ENCODE results near the gene NOP53. TPM values are rescaled to one million over a fixed set of nuclear protein-coding genes. Genes with fewer than 3 reads are reported as not detected.

The NOP53 gene
- total RNA-seq, 1 donor, result 55.7 TPM

- H3K27ac ChIP-seq (ENCODE audit: low read depth, low read length), result no peak overlapping the region
- no peaks in the 10 kb centered on the region for H3K9me3 ChIP-seq (ENCODE audit: low read depth, low read length)
- no peaks in the 10 kb centered on the region for H3K79me2 ChIP-seq (ENCODE audit: insufficient read depth, low read length)
- H2AFZ ChIP-seq (ENCODE audit: low read length), result no peak overlapping the region
- H3K4me3 ChIP-seq (ENCODE audit: insufficient read depth, low read length), result no peak overlapping the region
- peaks cover 15% of the 10 kb centered on the region for H3K36me3 ChIP-seq (ENCODE audit: insufficient read depth, low read length)
- H3K4me1 ChIP-seq (ENCODE audit: insufficient read depth, low read length), result no peaks in the 10 kb centered on the region
- H4K20me1 ChIP-seq (ENCODE audit: insufficient read depth, low read length), result no peaks in the 10 kb centered on the region
- no peaks in the 10 kb centered on the region for H3K27me3 ChIP-seq (ENCODE audit: insufficient read depth, low read length)
- TF ChIP-seq, protein P1, sequence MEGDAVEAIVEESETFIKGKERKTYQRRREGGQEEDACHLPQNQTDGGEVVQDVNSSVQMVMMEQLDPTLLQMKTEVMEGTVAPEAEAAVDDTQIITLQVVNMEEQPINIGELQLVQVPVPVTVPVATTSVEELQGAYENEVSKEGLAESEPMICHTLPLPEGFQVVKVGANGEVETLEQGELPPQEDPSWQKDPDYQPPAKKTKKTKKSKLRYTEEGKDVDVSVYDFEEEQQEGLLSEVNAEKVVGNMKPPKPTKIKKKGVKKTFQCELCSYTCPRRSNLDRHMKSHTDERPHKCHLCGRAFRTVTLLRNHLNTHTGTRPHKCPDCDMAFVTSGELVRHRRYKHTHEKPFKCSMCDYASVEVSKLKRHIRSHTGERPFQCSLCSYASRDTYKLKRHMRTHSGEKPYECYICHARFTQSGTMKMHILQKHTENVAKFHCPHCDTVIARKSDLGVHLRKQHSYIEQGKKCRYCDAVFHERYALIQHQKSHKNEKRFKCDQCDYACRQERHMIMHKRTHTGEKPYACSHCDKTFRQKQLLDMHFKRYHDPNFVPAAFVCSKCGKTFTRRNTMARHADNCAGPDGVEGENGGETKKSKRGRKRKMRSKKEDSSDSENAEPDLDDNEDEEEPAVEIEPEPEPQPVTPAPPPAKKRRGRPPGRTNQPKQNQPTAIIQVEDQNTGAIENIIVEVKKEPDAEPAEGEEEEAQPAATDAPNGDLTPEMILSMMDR (IDR thresholded peaks at IDR 0.05; ENCODE audit: extremely low read depth, low read depth, low read length), result no peak
- H3K4me2 ChIP-seq (ENCODE audit: insufficient read depth, low read length), result no peak overlapping the region
- peak; percentile 37 for DNase-seq (ENCODE audit: insufficient read length, low spot score, missing footprints)
These were observed 40.7 kb upstream of the NOP53 start for GRCh38 chr19:47704656-47705055.

- H3K27ac ChIP-seq (ENCODE audit: low read depth, low read length), result no peak overlapping the region
- TF ChIP-seq, protein P1 (IDR thresholded peaks at IDR 0.05; ENCODE audit: extremely low read depth, low read depth, low read length), result peak; percentile 81
- no peaks in the 10 kb centered on the region for H3K4me1 ChIP-seq (ENCODE audit: insufficient read depth, low read length)
- no peaks in the 10 kb centered on the region for H3K27me3 ChIP-seq (ENCODE audit: insufficient read depth, low read length)
- no peak overlapping the region for H3K4me3 ChIP-seq (ENCODE audit: insufficient read depth, low read length)
- H4K20me1 ChIP-seq (ENCODE audit: insufficient read depth, low read length), result no peaks in the 10 kb centered on the region
- no peak overlapping the region for H2AFZ ChIP-seq (ENCODE audit: low read length)
- no peaks in the 10 kb centered on the region for H3K79me2 ChIP-seq (ENCODE audit: insufficient read depth, low read length)
- DNase-seq (ENCODE audit: insufficient read length, low spot score, missing footprints), result peak; percentile 96
- H3K9me3 ChIP-seq (ENCODE audit: low read depth, low read length), result no peaks in the 10 kb centered on the region
- H3K4me2 ChIP-seq (ENCODE audit: insufficient read depth, low read length), result no peak overlapping the region
- H3K36me3 ChIP-seq (ENCODE audit: insufficient read depth, low read length), result peaks cover 6% of the 10 kb centered on the region
These were observed 38.0 kb upstream of the NOP53 start for GRCh38 chr19:47707135-47707925.

DNA sequence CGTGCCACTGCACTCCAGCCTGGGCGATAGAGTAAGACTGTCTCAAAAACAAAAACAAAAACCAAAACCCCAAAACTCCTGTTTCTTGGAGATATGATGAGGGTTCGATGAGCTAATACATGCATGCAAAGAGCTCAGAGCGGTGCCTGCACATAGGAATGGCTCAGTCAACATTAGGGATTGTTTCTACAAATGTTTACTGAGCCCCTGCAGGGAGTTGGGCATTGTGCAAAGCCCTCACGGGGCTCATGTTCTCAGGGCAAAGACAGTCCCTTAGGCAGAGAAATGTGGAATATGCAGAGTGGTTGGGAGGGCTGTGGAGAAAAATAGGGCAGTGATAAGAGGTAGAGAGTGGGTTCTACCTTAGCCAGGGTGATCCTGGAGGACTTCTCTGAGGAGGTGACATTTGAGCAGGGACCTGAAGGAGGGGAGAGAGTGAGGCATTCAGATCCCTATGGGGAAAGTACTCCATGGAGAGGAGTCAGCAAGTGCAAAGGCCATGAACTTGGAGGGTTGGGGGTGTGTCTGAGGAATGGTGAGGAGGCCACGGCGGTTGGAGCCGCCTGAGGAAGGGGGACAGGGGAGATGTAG lies 33.6 kb upstream of the NOP53 start:
- no peak for DNase-seq (ENCODE audit: insufficient read length, low spot score, missing footprints)
- Histone ChIP-seq H3K79me2 (ENCODE audit: insufficient read depth, low read length) (peaks cover 38% of the 10 kb centered on the region), H4K20me1 (ENCODE audit: insufficient read depth, low read length) (peaks cover 15% of the 10 kb centered on the region), H3K4me2 (ENCODE audit: insufficient read depth, low read length) (no peak overlapping the region), H3K4me1 (ENCODE audit: insufficient read depth, low read length) (peaks cover 9% of the 10 kb centered on the region), H3K27me3 (ENCODE audit: insufficient read depth, low read length) (no peaks in the 10 kb centered on the region), H2AFZ (ENCODE audit: low read length) (no peak overlapping the region), H3K4me3 (ENCODE audit: insufficient read depth, low read length) (no peak overlapping the region), H3K36me3 (ENCODE audit: insufficient read depth, low read length) (peaks cover 12% of the 10 kb centered on the region), H3K27ac (ENCODE audit: low read depth, low read length) (no peak overlapping the region), H3K9me3 (ENCODE audit: low read depth, low read length) (no peaks in the 10 kb centered on the region)
- TF ChIP-seq, protein P1 (IDR thresholded peaks at IDR 0.05; ENCODE audit: extremely low read depth, low read depth, low read length), result no peak

All from osteoblast (primary cell).